Calu3 (cell line): ENCODE results near the gene FGF9. TPM values are rescaled to one million over a fixed set of nuclear protein-coding genes. Genes with fewer than 3 reads are reported as not detected.

ENCODE experiments used
- BruUV-seq: library from RNA; stranded (reverse); fragments of 400-500 nt; replicated peaks from 2 replicates; lab custom pipeline; 2021; lab: Mats Ljungman, UMichigan
- CTCF ChIA-PET: fragments of 300-600 bp; sonication (Branson Sonifier 250); formaldehyde crosslinking; loops from one replicate; lab custom pipeline; 2022; ENCODE audit warnings: antibody characterized with exemption; lab: Charles Lee
- DNase-seq: peaks from one replicate; pipeline ENCODE4 v3.0.0; 2022
- H3K27ac Mint-ChIP-seq: one replicate; pipeline ENCODE4 v1.8.0; 2022; ENCODE audit warnings: mixed read lengths; ENCODE audit not compliant: unreplicated experiment
- H3K27me3 Mint-ChIP-seq: one replicate; pipeline ENCODE4 v1.8.0; 2022; ENCODE audit warnings: mixed read lengths; ENCODE audit not compliant: unreplicated experiment
- H3K36me3 Mint-ChIP-seq: one replicate; pipeline ENCODE4 v1.8.0; 2022; ENCODE audit warnings: mild to moderate bottlenecking, moderate library complexity, mixed read lengths; ENCODE audit not compliant: insufficient read depth, unreplicated experiment
- H3K4me1 Mint-ChIP-seq: one replicate; pipeline ENCODE4 v1.8.0; 2022; ENCODE audit warnings: mild to moderate bottlenecking, low read depth, mixed read lengths; ENCODE audit not compliant: unreplicated experiment
- H3K4me3 Mint-ChIP-seq: one replicate; pipeline ENCODE4 v1.8.0; 2022; ENCODE audit warnings: mild to moderate bottlenecking, low read depth, moderate library complexity, mixed read lengths; ENCODE audit not compliant: unreplicated experiment
- H3K9me3 Mint-ChIP-seq: one replicate; pipeline ENCODE4 v1.8.0; 2022; ENCODE audit warnings: low read depth, mixed read lengths; ENCODE audit not compliant: unreplicated experiment
- CTCF ChIP-seq: fragments of 200-600 bp; IDR thresholded peaks from one replicate; pipeline ENCODE4 v1.8.0; 2022; ENCODE audit warnings: antibody characterized with exemption; ENCODE audit not compliant: unreplicated experiment
- intact Hi-C: fragments of 100-400 bp; cut with micrococcal nuclease; formaldehyde crosslinking; loops from one replicate; pipeline ENCODE4 v1.10.0; 2022; ENCODE audit not compliant: unreplicated experiment
- total RNA-seq: library from RNA; stranded (reverse); gene quantifications from 2 replicates; pipeline ENCODE4 v1.2.3, GENCODE V29; 2022

Gene FGF9
- total RNA-seq, 1 experiment from 2014 or later, result not detected

GRCh38 chr13:21710163-21710562 is 39.3 kb downstream of the FGF9 start:
- Mint-ChIP-seq H3K27ac (no peak overlapping the region), H3K4me3 (no peak overlapping the region), H3K27me3 (no peaks in the 10 kb centered on the region), H3K36me3 (no peaks in the 10 kb centered on the region), H3K4me1 (no peaks in the 10 kb centered on the region), H3K9me3 (peaks cover 2% of the 10 kb centered on the region)
- intact Hi-C loops, result no loop called here
- no peak for TF ChIP-seq CTCF
- no TSS peak for BruUV-seq
- DNase-seq, result no peak
- CTCF ChIA-PET, result no interaction called here

GRCh38 chr13:21717817-21718216 is 46.9 kb downstream of the FGF9 start:
- CTCF ChIA-PET, result no interaction called here
- no peak for TF ChIP-seq CTCF
- no TSS peak for BruUV-seq

GRCh38 chr13:21719463-21719862 is 48.6 kb downstream of the FGF9 start:
- peaks cover 34% of the 10 kb centered on the region for H3K27me3 Mint-ChIP-seq
- H3K9me3 Mint-ChIP-seq, result no peaks in the 10 kb centered on the region
- no peak for TF ChIP-seq CTCF
- no peaks in the 10 kb centered on the region for H3K36me3 Mint-ChIP-seq
- CTCF ChIA-PET, result no interaction called here
- H3K4me3 Mint-ChIP-seq, result no peak overlapping the region
- no TSS peak for BruUV-seq
- no peak for DNase-seq
- H3K4me1 Mint-ChIP-seq, result no peaks in the 10 kb centered on the region
- H3K27ac Mint-ChIP-seq, result no peak overlapping the region
- intact Hi-C loops, result no loop called here

More at GRCh38 chr13:21717817-21718216, 46.9 kb downstream of the FGF9 start:
- no peaks in the 10 kb centered on the region for H3K9me3 Mint-ChIP-seq
- DNase-seq, result no peak
- H3K27ac Mint-ChIP-seq, result no peak overlapping the region
- intact Hi-C loops, result no loop called here
- H3K4me1 Mint-ChIP-seq, result no peaks in the 10 kb centered on the region
- H3K36me3 Mint-ChIP-seq, result no peaks in the 10 kb centered on the region
- H3K4me3 Mint-ChIP-seq, result no peak overlapping the region
- peaks cover 31% of the 10 kb centered on the region for H3K27me3 Mint-ChIP-seq

- Mint-ChIP-seq H3K9me3 (no peaks in the 10 kb centered on the region), H3K4me3 (no peak overlapping the region), H3K27me3 (peaks cover 34% of the 10 kb centered on the region), H3K4me1 (no peaks in the 10 kb centered on the region), H3K27ac (no peak overlapping the region), H3K36me3 (no peaks in the 10 kb centered on the region)
- intact Hi-C loops, result no loop called here
- CTCF ChIA-PET, result no interaction called here
- no peak for TF ChIP-seq CTCF
- DNase-seq, result no peak
- no TSS peak for BruUV-seq
Observed at GRCh38 chr13:21723807-21724505, 53.1 kb downstream of the FGF9 start.
